Endothelial cell of umbilical vein (primary cell): ENCODE data around the gene SPAG7. TPM values are rescaled to one million over a fixed set of nuclear protein-coding genes. Genes with fewer than 3 reads are reported as not detected.

Source experiments
- BruUV-seq: library from RNA; stranded (reverse); fragments of 400-500 nt; replicated peaks from 2 replicates; lab custom pipeline; 2021; lab: Mats Ljungman, UMichigan
- CTCF ChIA-PET: fragments of 300-600, 350-600 bp; sonication (Branson Sonifier 250); formaldehyde crosslinking; loops from one replicate; lab custom pipeline; 2021; ENCODE audit warnings: antibody characterized with exemption, inconsistent platforms; lab: Charles Lee
- POLR2A ChIA-PET: fragments of 300-600, 350-600 bp; sonication (Branson Sonifier 250); formaldehyde crosslinking; loops from one replicate; lab custom pipeline; 2021; ENCODE audit warnings: antibody characterized with exemption, inconsistent platforms; lab: Charles Lee
- DNase-seq: peaks from one replicate; pipeline ENCODE4 v3.0.0-alpha.2; 2011; ENCODE audit warnings: low read depth, low spot score
- FAIRE-seq: peaks from 2 replicates; lab custom pipeline; 2011; peaks lifted over from hg19 to GRCh38; lab: Jason Lieb, UNC
- H2AFZ ChIP-seq: 2 replicates; pipeline ENCODE4 v1.6.0; 2012; ENCODE audit warnings: low read depth, low read length, control low read depth, inconsistent platforms
- H3K27ac ChIP-seq: 2 replicates; pipeline ENCODE4 v1.5.1; 2011; ENCODE audit warnings: low read depth, mild to moderate bottlenecking, control low read depth, low read length, moderate library complexity; ENCODE audit not compliant: insufficient read depth
- H3K27me3 ChIP-seq, 2 experiments: 2 replicates each; pipeline versions ENCODE4 v1.6.0 to v1.6.1; 2011; ENCODE audit warnings: low read length in 2 of 2, mixed read lengths in 1 of 2; ENCODE audit not compliant: control insufficient read depth in 2 of 2, insufficient read depth in 2 of 2
- H3K36me3 ChIP-seq, 2 experiments: 2 replicates in 1 of 2; 3 replicates in 1 of 2; pipeline ENCODE4 v1.5.1; 2011; ENCODE audit warnings: low read length in 2 of 2, mild to moderate bottlenecking in 1 of 2, moderate library complexity in 1 of 2; ENCODE audit not compliant: control insufficient read depth in 2 of 2, insufficient read depth in 2 of 2; ENCODE audit errors: extremely low read depth in 1 of 2
- H3K4me1 ChIP-seq: 3 replicates; pipeline ENCODE4 v1.5.1; 2011; ENCODE audit warnings: mild to moderate bottlenecking, low read length; ENCODE audit not compliant: control insufficient read depth, insufficient read depth; ENCODE audit errors: extremely low read depth
- H3K4me2 ChIP-seq: 2 replicates; pipeline ENCODE4 v1.6.1; 2011; ENCODE audit warnings: low read length, control low read depth, mixed read lengths; ENCODE audit not compliant: insufficient read depth
- H3K4me3 ChIP-seq, 3 experiments: fragments of 200-600 bp in 1 of 3; sonication (generic), shearing (Covaris generic) in 1 of 3; replicated peaks in 1 of 3; 2 replicates each; pipeline ENCODE4 v1.5.1; 2011 to 2016; ENCODE audit warnings: control low read depth in 3 of 3, low read length in 3 of 3, mild to moderate bottlenecking in 2 of 3, inconsistent platforms in 1 of 3, low read depth in 1 of 3, moderate library complexity in 1 of 3; ENCODE audit not compliant: insufficient read depth in 1 of 3
- H3K79me2 ChIP-seq: 2 replicates; pipeline ENCODE4 v1.6.0; 2012; ENCODE audit warnings: low read length, inconsistent platforms; ENCODE audit not compliant: control insufficient read depth, insufficient read depth
- H3K9ac ChIP-seq: replicated peaks from 2 replicates; pipeline ENCODE3; 2011; ENCODE audit warnings: low read length, control low read depth; ENCODE audit not compliant: insufficient read depth; ENCODE audit errors: extremely low read depth
- H3K9me1 ChIP-seq: replicated peaks from 3 replicates; pipeline ENCODE4 v1.6.0; 2011; ENCODE audit warnings: mild to moderate bottlenecking, low read length; ENCODE audit not compliant: control insufficient read depth, insufficient read depth; ENCODE audit errors: extremely low read depth
- H3K9me3 ChIP-seq: replicated peaks from 2 replicates; pipeline ENCODE4 v1.5.1; 2012; ENCODE audit warnings: low read length, inconsistent platforms; ENCODE audit not compliant: control insufficient read depth, insufficient read depth
- H4K20me1 ChIP-seq: replicated peaks from 2 replicates; pipeline ENCODE3; 2011; ENCODE audit warnings: mild to moderate bottlenecking, low read length; ENCODE audit not compliant: control insufficient read depth, insufficient read depth; ENCODE audit errors: extremely low read depth
- EZH2 ChIP-seq: IDR thresholded peaks from 2 replicates; pipeline ENCODE4 v1.6.1; 2012; ENCODE audit warnings: borderline replicate concordance, low read depth, mild to moderate bottlenecking, moderate library complexity, low read length, inconsistent platforms; ENCODE audit not compliant: severe bottlenecking
- FOS ChIP-seq: IDR thresholded peaks from 2 replicates; pipeline ENCODE4 v1.6.1; 2011; ENCODE audit warnings: mild to moderate bottlenecking, low read length, moderate library complexity, borderline replicate concordance; ENCODE audit not compliant: insufficient read depth
- GATA2 ChIP-seq: IDR thresholded peaks from 2 replicates; pipeline ENCODE4 v1.7.0; 2011; ENCODE audit warnings: low read depth, mild to moderate bottlenecking, moderate library complexity, mixed read lengths, low read length; ENCODE audit not compliant: insufficient read length, insufficient read depth
- JUN ChIP-seq: IDR thresholded peaks from 2 replicates; pipeline ENCODE4 v1.6.1; 2011; ENCODE audit warnings: borderline replicate concordance, low read depth; ENCODE audit not compliant: insufficient read length, insufficient read depth
- MYC ChIP-seq: IDR thresholded peaks from one replicate; pipeline ENCODE4 v1.6.1; 2011; ENCODE audit warnings: mild to moderate bottlenecking, low read depth, low read length
- POLR2A ChIP-seq: IDR thresholded peaks from 2 replicates; pipeline ENCODE4 v1.6.1; 2012; ENCODE audit warnings: low read depth, mild to moderate bottlenecking, control low read depth, low read length
- POLR2AphosphoS5 ChIP-seq: IDR thresholded peaks from 2 replicates; pipeline ENCODE4 v1.6.1; 2012; ENCODE audit warnings: low read depth, mild to moderate bottlenecking, control low read depth, low read length, moderate library complexity; ENCODE audit not compliant: insufficient read depth
- dilution Hi-C: fragments of 300-500 bp; cut with MboI; formaldehyde crosslinking; loops from one replicate; pipeline ENCODE4 v1.15.0; 2019; ENCODE audit warnings: low sequenced_read_pairs; ENCODE audit not compliant: extremely low pct_ligation_motif_present
- intact Hi-C: fragments of 100-400 bp; cut with micrococcal nuclease; formaldehyde crosslinking; loops from one replicate; pipeline ENCODE4 v1.10.0; 2022
- polyA plus RNA-seq, 4 experiments: library from polyadenylated mRNA; depleted of rRNA in 3 of 4; stranded (reverse) in 3 of 4; unstranded in 1 of 4; fragments of >200 nt; gene quantifications; 2 replicates each; pipeline versions ENCODE4 v1.2.1 to v1.2.3, GENCODE V29; 2011 to 2012; ENCODE audit warnings: missing spikeins in 1 of 4
- total RNA-seq: library from RNA; stranded (reverse); gene quantifications from 2 replicates; pipeline ENCODE4 v1.2.3, GENCODE V29; 2021
- TF ChIP-seq, protein P1 (sequence below), 2 donors: IDR thresholded peaks; 1 replicate in 1 of 2; 2 replicates in 1 of 2; pipeline ENCODE4 v1.5.1; 2011; ENCODE audit warnings: low read length in 2 of 2, mild to moderate bottlenecking in 2 of 2, moderate library complexity in 2 of 2, control low read depth in 1 of 2, inconsistent platforms in 1 of 2, low read depth in 1 of 2; ENCODE audit not compliant: insufficient read depth in 1 of 2; ENCODE audit errors: extremely low read depth in 1 of 2
- TF ChIP-seq, protein P2 (sequence below): IDR thresholded peaks from 2 replicates; pipeline ENCODE4 v1.6.1; 2011; ENCODE audit not compliant: insufficient read depth, insufficient read length

Gene SPAG7
- total and polyA plus RNA-seq, 2 donors (not counting 3 experiments of a cell fraction or from before 2014, with no cell fraction given): 68.6 to 75.2 TPM

DNA sequence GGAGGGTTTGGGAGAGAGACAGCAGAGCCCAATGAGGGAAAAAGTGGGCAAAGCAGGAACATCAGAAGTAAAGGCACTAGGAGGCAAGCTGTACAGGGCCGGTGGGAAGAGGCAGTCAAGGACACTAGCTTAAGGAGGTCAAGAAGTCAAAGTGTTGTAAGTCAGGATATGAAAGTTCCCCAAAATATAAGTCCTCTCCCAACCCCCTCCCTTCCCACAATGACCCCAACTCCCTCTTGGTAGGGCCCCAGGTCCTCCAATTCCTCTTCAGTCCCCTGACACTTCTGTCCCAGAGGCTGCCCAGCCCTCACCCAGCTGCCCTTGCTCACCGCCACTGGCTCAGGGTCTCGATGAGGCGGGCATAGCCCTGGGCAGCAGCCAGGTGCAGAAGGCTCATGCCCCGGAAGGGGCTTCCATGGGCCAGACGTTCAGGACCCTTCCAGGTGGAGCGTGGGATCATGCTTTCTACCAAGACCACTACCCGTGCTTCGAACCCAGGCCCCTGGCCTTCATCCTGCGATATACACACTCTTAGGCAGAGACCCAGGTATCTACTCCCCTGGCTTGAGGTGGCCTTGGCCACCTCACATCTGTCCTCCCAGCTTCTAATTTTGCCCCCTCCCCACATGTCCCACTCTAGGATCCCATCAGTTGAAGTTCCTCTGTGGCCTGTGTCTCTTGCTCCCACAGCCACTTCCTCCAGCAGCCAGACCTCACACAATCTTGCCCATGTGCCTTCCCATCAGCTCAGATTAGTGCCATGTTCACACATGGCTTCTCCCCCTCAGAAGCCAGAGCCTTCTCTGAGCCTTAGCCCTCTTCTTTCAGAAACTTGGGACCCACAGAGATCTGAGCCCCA is 5.9 kb upstream of the SPAG7 start:
- ChIA-PET POLR2A (no interaction called here), CTCF (interaction anchor here (1.1 kb wide), 1 partner anchor 89 kb away, joined by 3 read pairs; no protein-coding TSS in a partner anchor)
- peaks cover 23 to 53% of the 10 kb centered on the region in 2 experiments for H3K36me3 ChIP-seq
- intact Hi-C loops: no loop called here
- dilution Hi-C loops: no loop called here
- no peaks in the 10 kb centered on the region for H4K20me1 ChIP-seq
- H3K27ac ChIP-seq: no peak overlapping the region
- H3K9me1 ChIP-seq: no peaks in the 10 kb centered on the region
- H3K4me2 ChIP-seq: no peak overlapping the region
- peaks cover 4% of the 10 kb centered on the region for H3K79me2 ChIP-seq
- peaks cover 10% of the 10 kb centered on the region for H3K4me1 ChIP-seq
- H3K9me3 ChIP-seq: no peaks in the 10 kb centered on the region
- BruUV-seq: no TSS peak
- no peak overlapping the region for H3K4me3 ChIP-seq
- no peak overlapping the region for H2AFZ ChIP-seq
- no peaks in the 10 kb centered on the region for H3K27me3 ChIP-seq
- TF ChIP-seq MYC (no peak), GATA2 (no peak), POLR2AphosphoS5 (no peak), JUN (no peak), FOS (no peak), POLR2A (no peak), EZH2 (no peak)
- TF ChIP-seq, protein P1, sequence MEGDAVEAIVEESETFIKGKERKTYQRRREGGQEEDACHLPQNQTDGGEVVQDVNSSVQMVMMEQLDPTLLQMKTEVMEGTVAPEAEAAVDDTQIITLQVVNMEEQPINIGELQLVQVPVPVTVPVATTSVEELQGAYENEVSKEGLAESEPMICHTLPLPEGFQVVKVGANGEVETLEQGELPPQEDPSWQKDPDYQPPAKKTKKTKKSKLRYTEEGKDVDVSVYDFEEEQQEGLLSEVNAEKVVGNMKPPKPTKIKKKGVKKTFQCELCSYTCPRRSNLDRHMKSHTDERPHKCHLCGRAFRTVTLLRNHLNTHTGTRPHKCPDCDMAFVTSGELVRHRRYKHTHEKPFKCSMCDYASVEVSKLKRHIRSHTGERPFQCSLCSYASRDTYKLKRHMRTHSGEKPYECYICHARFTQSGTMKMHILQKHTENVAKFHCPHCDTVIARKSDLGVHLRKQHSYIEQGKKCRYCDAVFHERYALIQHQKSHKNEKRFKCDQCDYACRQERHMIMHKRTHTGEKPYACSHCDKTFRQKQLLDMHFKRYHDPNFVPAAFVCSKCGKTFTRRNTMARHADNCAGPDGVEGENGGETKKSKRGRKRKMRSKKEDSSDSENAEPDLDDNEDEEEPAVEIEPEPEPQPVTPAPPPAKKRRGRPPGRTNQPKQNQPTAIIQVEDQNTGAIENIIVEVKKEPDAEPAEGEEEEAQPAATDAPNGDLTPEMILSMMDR (IDR thresholded peaks at IDR 0.05; ENCODE audit: extremely low read depth in 1 of 2, insufficient read depth in 1 of 2, low read depth in 1 of 2, low read length in 2 of 2): no peak
- TF ChIP-seq, protein P2, sequence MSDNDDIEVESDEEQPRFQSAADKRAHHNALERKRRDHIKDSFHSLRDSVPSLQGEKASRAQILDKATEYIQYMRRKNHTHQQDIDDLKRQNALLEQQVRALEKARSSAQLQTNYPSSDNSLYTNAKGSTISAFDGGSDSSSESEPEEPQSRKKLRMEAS: no peak
- no peak for FAIRE-seq
- no peak overlapping the region for H3K9ac ChIP-seq
- no peak for DNase-seq
